Dermis blood vessel endothelial cell (primary cell): Measurements from ENCODE around the gene FLNA. TPM values are rescaled to one million over a fixed set of nuclear protein-coding genes. Genes with fewer than 3 reads are reported as not detected.

Experiments
- total RNA-seq: library from RNA; depleted of rRNA; stranded (reverse); fragments of >200 nt; gene quantifications from 2 replicates; pipeline ENCODE4 v1.2.3, GENCODE V29; 2014

Gene FLNA
- total RNA-seq, 1 donor from 2014 or later: 1,387 TPM

Other genes starting within 250 kb of the FLNA start
- gene OPN1LW, start 230.4 kb downstream of the FLNA start, total RNA-seq: not detected in 2 replicates
- gene OPN1MW, start 192.0 kb downstream of the FLNA start, total RNA-seq: 0.17 TPM in 1 of 2 replicates, not detected in the other
- gene OPN1MW2, start 154.9 kb downstream of the FLNA start, total RNA-seq: not detected in 2 replicates
- not detected in 2 replicates for gene OPN1MW3, start 117.1 kb downstream of the FLNA start, total RNA-seq
- gene TEX28, start 79.5 kb downstream of the FLNA start, total RNA-seq: not detected in 2 replicates
- gene TKTL1, start 78.8 kb downstream of the FLNA start, total RNA-seq: not detected in 2 replicates
- 10.6 and 17.2 TPM in 2 replicates for gene EMD, start 4.7 kb upstream of the FLNA start, total RNA-seq
- 3,745 and 6,057 TPM in 2 replicates for gene RPL10, start 23.7 kb upstream of the FLNA start, total RNA-seq
- gene DNASE1L1, start 34.6 kb upstream of the FLNA start, total RNA-seq: 105 and 111 TPM in 2 replicates
- 20.8 and 25.9 TPM in 2 replicates for gene TAFAZZIN, start 36.9 kb upstream of the FLNA start, total RNA-seq
- 65.9 and 103 TPM in 2 replicates for gene ATP6AP1, start 54.0 kb upstream of the FLNA start, total RNA-seq
- 50.7 and 75.9 TPM in 2 replicates for gene GDI1, start 62.5 kb upstream of the FLNA start, total RNA-seq
- 58.0 and 61.4 TPM in 2 replicates for gene FAM50A, start 69.5 kb upstream of the FLNA start, total RNA-seq
- gene PLXNA3, start 83.6 kb upstream of the FLNA start, total RNA-seq: 6.6 and 9.0 TPM in 2 replicates
- gene LAGE3, start 104.6 kb upstream of the FLNA start, total RNA-seq: 14.3 and 31.5 TPM in 2 replicates
- 51.1 and 57.8 TPM in 2 replicates for gene UBL4A, start 112.0 kb upstream of the FLNA start, total RNA-seq
- 22.1 and 39.9 TPM in 2 replicates for gene SLC10A3, start 116.0 kb upstream of the FLNA start, total RNA-seq
- 25.5 and 27.7 TPM in 2 replicates for gene FAM3A, start 141.6 kb upstream of the FLNA start, total RNA-seq
- gene G6PD, start 172.2 kb upstream of the FLNA start, total RNA-seq: 29.1 and 117 TPM in 2 replicates
- 15.5 and 22.1 TPM in 2 replicates for gene IKBKG, start 173.0 kb upstream of the FLNA start, total RNA-seq
- gene CTAG1A, start 210.5 kb upstream of the FLNA start, total RNA-seq: not detected in 2 replicates
- gene CTAG1B, start 244.6 kb upstream of the FLNA start, total RNA-seq: not detected in 2 replicates